Measurements from ENCODE around the gene PVRIG. TPM values are rescaled to one million over a fixed set of nuclear protein-coding genes. Genes with fewer than 3 reads are reported as not detected.

PVRIG gene
- total and polyA plus RNA-seq, 2 of the 4 experiments (the other 2 are of a cell fraction): not detected

DNA sequence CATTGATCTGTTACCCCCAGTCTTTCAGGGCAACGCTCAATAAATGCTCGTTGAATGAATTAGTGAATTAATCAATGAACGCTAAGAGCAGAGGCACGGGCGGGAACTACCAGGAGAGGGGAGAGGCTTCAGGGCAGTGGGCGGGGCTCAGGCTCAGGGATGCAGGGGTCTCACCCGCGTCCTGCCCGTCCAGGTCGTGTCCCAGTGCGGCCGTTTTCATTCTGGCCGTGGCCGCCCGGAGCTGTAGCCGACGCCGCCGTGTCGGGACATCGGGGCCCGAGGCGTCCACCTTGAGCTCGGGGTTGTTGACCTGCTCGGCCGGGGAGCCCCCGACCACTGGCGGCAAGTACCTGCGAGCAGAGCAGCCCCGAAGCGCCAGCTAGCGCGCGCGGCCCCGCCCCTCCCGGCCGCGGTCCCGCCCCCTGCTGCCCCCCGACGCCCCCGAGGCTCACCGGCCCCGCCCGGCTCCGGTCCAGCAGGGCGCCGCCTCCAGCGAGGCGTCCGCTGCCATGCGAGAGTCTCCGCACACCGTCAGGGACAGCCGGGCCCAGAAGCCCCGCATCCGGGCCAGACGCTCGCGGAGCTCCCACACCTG is 48.6 kb upstream of the PVRIG start:
- H2AFZ ChIP-seq (replicated peaks; ENCODE audit: low read length, poor library complexity): no peak overlapping the region
- WGBS, 2 experiments (ENCODE audit: extremely low coverage in 2 of 2, insufficient read length in 1 of 2): 40% methylated on average over 2 of the region's 61 CpGs; no CpG with 5 or more reads in 1 of the 2 experiments
- ATAC-seq (ENCODE audit: low read depth): no peak
- peaks cover 13% of the 10 kb centered on the region for H3K36me3 ChIP-seq (ENCODE audit: control insufficient read depth, insufficient read depth, low read length)
- no peak for DNase-seq
- H3K23ac ChIP-seq (ENCODE audit: low read depth, low read length): no peak overlapping the region
- H4K5ac ChIP-seq (ENCODE audit: low read depth, low read length): no peak overlapping the region
- CTCF ChIA-PET: no interaction called here
- TF ChIP-seq RFX5 (IDR thresholded peaks at IDR 0.05; ENCODE audit: low read depth, low read length): no peak
- no peak for TF ChIP-seq POLR2A (IDR thresholded peaks at IDR 0.05; ENCODE audit: low read depth, low read length)
- TF ChIP-seq SMC3 (IDR thresholded peaks at IDR 0.05; ENCODE audit: low read depth, low read length): no peak
- TF ChIP-seq, protein P1, sequence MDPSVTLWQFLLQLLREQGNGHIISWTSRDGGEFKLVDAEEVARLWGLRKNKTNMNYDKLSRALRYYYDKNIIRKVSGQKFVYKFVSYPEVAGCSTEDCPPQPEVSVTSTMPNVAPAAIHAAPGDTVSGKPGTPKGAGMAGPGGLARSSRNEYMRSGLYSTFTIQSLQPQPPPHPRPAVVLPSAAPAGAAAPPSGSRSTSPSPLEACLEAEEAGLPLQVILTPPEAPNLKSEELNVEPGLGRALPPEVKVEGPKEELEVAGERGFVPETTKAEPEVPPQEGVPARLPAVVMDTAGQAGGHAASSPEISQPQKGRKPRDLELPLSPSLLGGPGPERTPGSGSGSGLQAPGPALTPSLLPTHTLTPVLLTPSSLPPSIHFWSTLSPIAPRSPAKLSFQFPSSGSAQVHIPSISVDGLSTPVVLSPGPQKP (IDR thresholded peaks at IDR 0.05; ENCODE audit: borderline replicate concordance, low read depth, low read length): no peak
- TF ChIP-seq, protein P2, sequence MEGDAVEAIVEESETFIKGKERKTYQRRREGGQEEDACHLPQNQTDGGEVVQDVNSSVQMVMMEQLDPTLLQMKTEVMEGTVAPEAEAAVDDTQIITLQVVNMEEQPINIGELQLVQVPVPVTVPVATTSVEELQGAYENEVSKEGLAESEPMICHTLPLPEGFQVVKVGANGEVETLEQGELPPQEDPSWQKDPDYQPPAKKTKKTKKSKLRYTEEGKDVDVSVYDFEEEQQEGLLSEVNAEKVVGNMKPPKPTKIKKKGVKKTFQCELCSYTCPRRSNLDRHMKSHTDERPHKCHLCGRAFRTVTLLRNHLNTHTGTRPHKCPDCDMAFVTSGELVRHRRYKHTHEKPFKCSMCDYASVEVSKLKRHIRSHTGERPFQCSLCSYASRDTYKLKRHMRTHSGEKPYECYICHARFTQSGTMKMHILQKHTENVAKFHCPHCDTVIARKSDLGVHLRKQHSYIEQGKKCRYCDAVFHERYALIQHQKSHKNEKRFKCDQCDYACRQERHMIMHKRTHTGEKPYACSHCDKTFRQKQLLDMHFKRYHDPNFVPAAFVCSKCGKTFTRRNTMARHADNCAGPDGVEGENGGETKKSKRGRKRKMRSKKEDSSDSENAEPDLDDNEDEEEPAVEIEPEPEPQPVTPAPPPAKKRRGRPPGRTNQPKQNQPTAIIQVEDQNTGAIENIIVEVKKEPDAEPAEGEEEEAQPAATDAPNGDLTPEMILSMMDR (conservative IDR thresholded peaks at IDR 0.05; ENCODE audit: low read depth, low read length): no peak
- TF ChIP-seq RAD21 (IDR thresholded peaks at IDR 0.05; ENCODE audit: low read length): no peak
- TF ChIP-seq MAFK (IDR thresholded peaks at IDR 0.05; ENCODE audit: low read depth, low read length): no peak
- no peak for TF ChIP-seq MAZ (IDR thresholded peaks at IDR 0.05; ENCODE audit: borderline replicate concordance, low read depth, low read length)
- TF ChIP-seq, protein P3, sequence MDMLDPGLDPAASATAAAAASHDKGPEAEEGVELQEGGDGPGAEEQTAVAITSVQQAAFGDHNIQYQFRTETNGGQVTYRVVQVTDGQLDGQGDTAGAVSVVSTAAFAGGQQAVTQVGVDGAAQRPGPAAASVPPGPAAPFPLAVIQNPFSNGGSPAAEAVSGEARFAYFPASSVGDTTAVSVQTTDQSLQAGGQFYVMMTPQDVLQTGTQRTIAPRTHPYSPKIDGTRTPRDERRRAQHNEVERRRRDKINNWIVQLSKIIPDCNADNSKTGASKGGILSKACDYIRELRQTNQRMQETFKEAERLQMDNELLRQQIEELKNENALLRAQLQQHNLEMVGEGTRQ (IDR thresholded peaks at IDR 0.05; ENCODE audit: low read depth, low read length): no peak
- no peak for TF ChIP-seq BHLHE40 (IDR thresholded peaks at IDR 0.05; ENCODE audit: low read depth, low read length)
- no peak overlapping the region for H2BK20ac ChIP-seq (ENCODE audit: low read depth, low read length)
- no peak overlapping the region for H2BK120ac ChIP-seq (ENCODE audit: low read depth, low read length)
- no peak overlapping the region for H3K27ac ChIP-seq (ENCODE audit: insufficient read depth, low read length)
- H3K18ac ChIP-seq (ENCODE audit: low read depth, low read length): no peak overlapping the region
- no peak overlapping the region for H3K4me2 ChIP-seq (ENCODE audit: low read depth, low read length)
- H4K91ac ChIP-seq (ENCODE audit: insufficient read depth, low read depth, low read length): no peak overlapping the region
- no TSS peak for BruUV-seq (replicated peaks)
- peaks cover 8% of the 10 kb centered on the region for H3K4me1 ChIP-seq (ENCODE audit: control insufficient read depth, insufficient read depth, low read length)
- H3K9me1 ChIP-seq (ENCODE audit: insufficient read depth, low read length): peaks cover 3% of the 10 kb centered on the region; the same call in 1 of the 2 replicates
- in situ Hi-C loops (cut with MboI; ENCODE audit: low sequenced_read_pairs) (no loop called here), intact Hi-C loops (cut with micrococcal nuclease) (no loop called here), dilution Hi-C loops (cut with HindIII; ENCODE audit: low sequenced_read_pairs, unreplicated experiment) (no loop called here)
- no peaks in the 10 kb centered on the region for H3K9me3 ChIP-seq (ENCODE audit: control insufficient read depth, insufficient read depth, low read length)
- H4K20me1 ChIP-seq (ENCODE audit: insufficient read depth, low read length): no peaks in the 10 kb centered on the region
- H3K4ac ChIP-seq (ENCODE audit: low read depth, low read length): no peak overlapping the region
- no peak overlapping the region for H2AK9ac ChIP-seq (replicated peaks; ENCODE audit: low read depth, low read length, poor library complexity)
- H3K27me3 ChIP-seq (ENCODE audit: control insufficient read depth, insufficient read depth, low read length): no peaks in the 10 kb centered on the region
- H3K79me1 ChIP-seq (ENCODE audit: low read depth in 1 of 2, low read length in 2 of 2): peaks cover 6 to 23% of the 10 kb centered on the region in 2 experiments
- no peak overlapping the region for H3K56ac ChIP-seq (ENCODE audit: extremely low read depth, insufficient read depth, low read length)
- POLR2A ChIA-PET (ENCODE audit: unreplicated experiment): no interaction called here
- no peak overlapping the region for H3K14ac ChIP-seq (replicated peaks; ENCODE audit: low read depth, low read length)
- no peak overlapping the region for H3K4me3 ChIP-seq (ENCODE audit: insufficient read depth, low read depth, low read length)
- H3K9ac ChIP-seq (ENCODE audit: low read depth, low read length): no peak overlapping the region
- no peak overlapping the region for H2BK5ac ChIP-seq (ENCODE audit: low read depth, low read length, poor library complexity, severe bottlenecking)
- H2BK15ac ChIP-seq (ENCODE audit: low read depth, low read length): no peak overlapping the region
- no peak overlapping the region for H4K8ac ChIP-seq (ENCODE audit: low read depth in 2 of 2, low read length in 2 of 2)
- no peak overlapping the region for H2AK5ac ChIP-seq (ENCODE audit: low read depth, low read length)

Measured in IMR-90 (cell line).